IMR-90 (cell line): ENCODE measurements around the gene ZNF329. TPM values are rescaled to one million over a fixed set of nuclear protein-coding genes. Genes with fewer than 3 reads are reported as not detected.

Source experiments
- ATAC-seq: fragments of 200-7000 bp; cut with Tn5 transposase; 2 replicates; pipeline ENCODE4 v1.9.1; 2020; ENCODE audit warnings: low read depth, mild to moderate bottlenecking, moderate library complexity
- BruUV-seq: library from RNA; stranded (reverse); fragments of 400-500 nt; replicated peaks from 2 replicates; lab custom pipeline; 2021; lab: Mats Ljungman, UMichigan
- CTCF ChIA-PET: fragments of 300-600 bp; formaldehyde crosslinking; extraction: SDS; loops from one replicate; lab custom pipeline; 2021; ENCODE audit warnings: antibody characterized with exemption; lab: Yijun Ruan, JAX
- POLR2A ChIA-PET: fragments of 300-600 bp; sonication (Branson Sonifier 250); formaldehyde crosslinking; loops from one replicate; lab custom pipeline; 2022; ENCODE audit warnings: antibody characterized with exemption; ENCODE audit not compliant: unreplicated experiment; lab: Charles Lee
- DNase-seq: peaks from one replicate; pipeline ENCODE4 v3.0.0; 2013
- H2AFZ ChIP-seq: replicated peaks from 2 replicates; pipeline ENCODE3; 2013; ENCODE audit warnings: low read length, mild to moderate bottlenecking; ENCODE audit not compliant: poor library complexity
- H2AK5ac ChIP-seq: 2 replicates; pipeline ENCODE4 v1.6.1; 2013; ENCODE audit warnings: low read depth, low read length, inconsistent platforms
- H2AK9ac ChIP-seq: replicated peaks from 2 replicates; pipeline ENCODE3; 2013; ENCODE audit warnings: mild to moderate bottlenecking, low read depth, low read length, moderate library complexity; ENCODE audit not compliant: poor library complexity
- H2BK120ac ChIP-seq: 2 replicates; pipeline ENCODE4 v1.6.1; 2013; ENCODE audit warnings: low read depth, low read length, inconsistent platforms
- H2BK15ac ChIP-seq: 3 replicates; pipeline ENCODE4 v1.6.1; 2013; ENCODE audit warnings: low read depth, low read length, inconsistent platforms
- H2BK20ac ChIP-seq: 2 replicates; pipeline ENCODE4 v1.6.1; 2013; ENCODE audit warnings: low read depth, mild to moderate bottlenecking, inconsistent platforms, low read length, moderate library complexity
- H2BK5ac ChIP-seq: 2 replicates; pipeline ENCODE4 v1.6.1; 2013; ENCODE audit warnings: mild to moderate bottlenecking, low read depth, low read length, inconsistent platforms; ENCODE audit not compliant: poor library complexity, severe bottlenecking
- H3K14ac ChIP-seq: replicated peaks from 2 replicates; pipeline ENCODE4 v1.6.1; 2013; ENCODE audit warnings: low read depth, low read length, inconsistent platforms
- H3K18ac ChIP-seq: 2 replicates; pipeline ENCODE4 v1.6.1; 2013; ENCODE audit warnings: low read depth, low read length, control low read depth
- H3K23ac ChIP-seq: 2 replicates; pipeline ENCODE4 v1.6.1; 2013; ENCODE audit warnings: low read depth, low read length, inconsistent platforms
- H3K27ac ChIP-seq: 2 replicates; pipeline ENCODE4 v1.5.1; 2013; ENCODE audit warnings: mild to moderate bottlenecking, control low read depth, low read length; ENCODE audit not compliant: insufficient read depth
- H3K27me3 ChIP-seq: 2 replicates; pipeline ENCODE4 v1.6.1; 2013; ENCODE audit warnings: low read length; ENCODE audit not compliant: control insufficient read depth, insufficient read depth
- H3K36me3 ChIP-seq: 2 replicates; pipeline ENCODE4 v1.6.1; 2013; ENCODE audit warnings: low read length, mixed read lengths; ENCODE audit not compliant: control insufficient read depth, insufficient read depth
- H3K4ac ChIP-seq: 2 replicates; pipeline ENCODE4 v1.6.1; 2013; ENCODE audit warnings: low read depth, low read length, inconsistent platforms
- H3K4me1 ChIP-seq: 2 replicates; pipeline ENCODE4 v1.6.1; 2013; ENCODE audit warnings: low read length, mixed read lengths; ENCODE audit not compliant: control insufficient read depth, insufficient read depth
- H3K4me2 ChIP-seq: 2 replicates; pipeline ENCODE4 v1.6.1; 2013; ENCODE audit warnings: low read depth, mild to moderate bottlenecking, control low read depth, low read length, moderate library complexity
- H3K4me3 ChIP-seq: 2 replicates; pipeline ENCODE4 v1.5.1; 2013; ENCODE audit warnings: low read depth, mild to moderate bottlenecking, control low read depth, low read length, moderate library complexity; ENCODE audit not compliant: insufficient read depth
- H3K56ac ChIP-seq: 2 replicates; pipeline ENCODE4 v1.6.1; 2013; ENCODE audit warnings: low read length, inconsistent platforms; ENCODE audit not compliant: insufficient read depth; ENCODE audit errors: extremely low read depth
- H3K79me1 ChIP-seq, 2 experiments: 2 replicates each; pipeline ENCODE4 v1.6.1; 2013; ENCODE audit warnings: low read length in 2 of 2, inconsistent platforms in 1 of 2, low read depth in 1 of 2
- H3K9ac ChIP-seq: 2 replicates; pipeline ENCODE4 v1.6.1; 2013; ENCODE audit warnings: low read depth, low read length, control low read depth
- H3K9me1 ChIP-seq: 2 replicates; pipeline ENCODE4 v1.6.1; 2013; ENCODE audit warnings: low read length, inconsistent platforms; ENCODE audit not compliant: insufficient read depth
- H3K9me3 ChIP-seq: 2 replicates; pipeline ENCODE4 v1.6.1; 2013; ENCODE audit warnings: low read length; ENCODE audit not compliant: control insufficient read depth, insufficient read depth
- H4K20me1 ChIP-seq: 2 replicates; pipeline ENCODE4 v1.6.1; 2013; ENCODE audit warnings: low read length, inconsistent platforms; ENCODE audit not compliant: insufficient read depth
- H4K5ac ChIP-seq: 2 replicates; pipeline ENCODE4 v1.6.1; 2013; ENCODE audit warnings: mild to moderate bottlenecking, low read depth, low read length, control low read depth
- H4K8ac ChIP-seq, 2 experiments: 2 replicates each; pipeline ENCODE4 v1.6.1; 2013; ENCODE audit warnings: low read depth in 2 of 2, low read length in 2 of 2, control low read depth in 1 of 2, inconsistent platforms in 1 of 2
- H4K91ac ChIP-seq: 2 replicates; pipeline ENCODE4 v1.6.1; 2013; ENCODE audit warnings: low read depth, low read length, inconsistent platforms; ENCODE audit not compliant: insufficient read depth
- CEBPB ChIP-seq: IDR thresholded peaks from 2 replicates; pipeline ENCODE4 v1.6.1; 2012; ENCODE audit warnings: low read depth, low read length, improper control_type of control experiment
- CHD1 ChIP-seq: IDR thresholded peaks from 2 replicates; pipeline ENCODE4 v1.6.1; 2012; ENCODE audit warnings: low read depth, low read length, improper control_type of control experiment
- CTCF ChIP-seq: conservative IDR thresholded peaks from 2 replicates; pipeline ENCODE4 v1.5.1; 2012; ENCODE audit warnings: mild to moderate bottlenecking, low read depth, low read length, improper control_type of control experiment
- MAFK ChIP-seq: IDR thresholded peaks from 2 replicates; pipeline ENCODE4 v1.6.1; 2012; ENCODE audit warnings: low read depth, low read length, improper control_type of control experiment
- MAZ ChIP-seq: IDR thresholded peaks from 2 replicates; pipeline ENCODE4 v1.6.1; 2012; ENCODE audit warnings: low read depth, mild to moderate bottlenecking, low read length, improper control_type of control experiment, moderate library complexity, borderline replicate concordance
- NFE2L2 ChIP-seq: fragments of 150-350 bp; IDR thresholded peaks from 2 replicates; pipeline ENCODE4 v1.6.1; 2016; ENCODE audit warnings: low read depth, mild to moderate bottlenecking, low read length
- RAD21 ChIP-seq: IDR thresholded peaks from 2 replicates; pipeline ENCODE4 v1.6.1; 2012; ENCODE audit warnings: low read length, improper control_type of control experiment
- RCOR1 ChIP-seq: IDR thresholded peaks from 2 replicates; pipeline ENCODE4 v1.6.1; 2012; ENCODE audit warnings: mild to moderate bottlenecking, low read length, improper control_type of control experiment; ENCODE audit not compliant: insufficient replicate concordance
- RFX5 ChIP-seq: IDR thresholded peaks from 2 replicates; pipeline ENCODE4 v1.8.0; 2012; ENCODE audit warnings: low read depth, mild to moderate bottlenecking, low read length, moderate library complexity
- SMC3 ChIP-seq: fragments of 150-350 bp; IDR thresholded peaks from 2 replicates; pipeline ENCODE4 v1.6.1; 2016; ENCODE audit warnings: low read depth, mild to moderate bottlenecking, antibody characterized with exemption, low read length, moderate library complexity
- WGBS, 2 experiments: methylation state at CpG; one replicate each; pipeline versions ENCODE4 v1.1.5 to v1.1.7; 2013; ENCODE audit warnings: missing lambda C conversion rate in 2 of 2; ENCODE audit not compliant: insufficient read length in 1 of 2; ENCODE audit errors: extremely low coverage in 2 of 2; 5-methylcytosine and 5-hydroxymethylcytosine counted together
- dilution Hi-C: fragments of 300-500 bp; cut with HindIII; formaldehyde crosslinking; loops from one replicate; pipeline ENCODE4 v1.14.3; 2018; ENCODE audit warnings: low sequenced_read_pairs; ENCODE audit not compliant: unreplicated experiment
- in situ Hi-C: fragments of 300-500 bp; cut with MboI; formaldehyde crosslinking; loops from 3 replicates; pipeline ENCODE4 v1.14.3; 2019; ENCODE audit warnings: low sequenced_read_pairs, inconsistent platforms, mixed read lengths
- intact Hi-C: fragments of 100-400 bp; cut with micrococcal nuclease; formaldehyde crosslinking; loops from 2 replicates; pipeline ENCODE4 v1.10.0; 2022
- polyA plus RNA-seq, 3 experiments: library from polyadenylated mRNA; depleted of rRNA; stranded (reverse); fragments of >200 nt; gene quantifications; 2 replicates each; pipeline ENCODE4 v1.2.3, GENCODE V29; 2012; ENCODE audit warnings: low replicate concordance in 1 of 3
- total RNA-seq: library from RNA; depleted of rRNA; stranded (reverse); fragments of >200 nt; gene quantifications from 2 replicates; pipeline ENCODE4 v1.2.3, GENCODE V29; 2012
- TF ChIP-seq, protein P1 (sequence below): fragments of 150-350 bp; IDR thresholded peaks from 2 replicates; pipeline ENCODE4 v1.6.1; 2017; ENCODE audit warnings: mild to moderate bottlenecking, antibody characterized with exemption, low read length, low read depth
- TF ChIP-seq, protein P2 (sequence below): fragments of 150-350 bp; IDR thresholded peaks from 2 replicates; pipeline ENCODE4 v1.6.1; 2016; ENCODE audit warnings: low read depth, mild to moderate bottlenecking, low read length, moderate library complexity, borderline replicate concordance

The ZNF329 gene
- total and polyA plus RNA-seq, 2 of the 4 experiments (the other 2 are of a cell fraction), result 4.7 to 16.8 TPM

GRCh38 chr19:58088521-58089052, 62.0 kb downstream of the ZNF329 start:
- Histone ChIP-seq H2BK5ac (no peak overlapping the region), H3K14ac (no peak overlapping the region), H3K9ac (no peak overlapping the region), H3K4ac (no peak overlapping the region), H2AK9ac (no peak overlapping the region), H3K27me3 (no peaks in the 10 kb centered on the region), H4K8ac (no peak overlapping the region), H4K91ac (no peak overlapping the region), H3K18ac (no peak overlapping the region), H2AFZ (no peak overlapping the region), H3K27ac (no peak overlapping the region), H4K20me1 (no peaks in the 10 kb centered on the region), H2BK20ac (no peak overlapping the region), H3K79me1 (no peaks in the 10 kb centered on the region), H3K36me3 (peaks cover 35% of the 10 kb centered on the region), H3K9me1 (no peaks in the 10 kb centered on the region), H3K9me3 (peaks cover 84% of the 10 kb centered on the region), H3K56ac (no peak overlapping the region), H3K4me2 (no peak overlapping the region), H2BK120ac (no peak overlapping the region), H3K4me3 (no peak overlapping the region), H4K5ac (no peak overlapping the region), H2BK15ac (no peak overlapping the region), H2AK5ac (no peak overlapping the region), H3K4me1 (no peaks in the 10 kb centered on the region), H3K23ac (no peak overlapping the region)
- CTCF ChIA-PET, result no interaction called here
- WGBS, 2 experiments, result 86% methylated on average over 6 of the region's 13 CpGs; no CpG with 5 or more reads in 1 of the 2 experiments
- TF ChIP-seq CTCF (no peak), RFX5 (no peak), RAD21 (no peak), RCOR1 (no peak), CHD1 (no peak), SMC3 (no peak), CEBPB (no peak), MAZ (no peak), NFE2L2 (no peak), MAFK (no peak)
- TF ChIP-seq, protein P1, sequence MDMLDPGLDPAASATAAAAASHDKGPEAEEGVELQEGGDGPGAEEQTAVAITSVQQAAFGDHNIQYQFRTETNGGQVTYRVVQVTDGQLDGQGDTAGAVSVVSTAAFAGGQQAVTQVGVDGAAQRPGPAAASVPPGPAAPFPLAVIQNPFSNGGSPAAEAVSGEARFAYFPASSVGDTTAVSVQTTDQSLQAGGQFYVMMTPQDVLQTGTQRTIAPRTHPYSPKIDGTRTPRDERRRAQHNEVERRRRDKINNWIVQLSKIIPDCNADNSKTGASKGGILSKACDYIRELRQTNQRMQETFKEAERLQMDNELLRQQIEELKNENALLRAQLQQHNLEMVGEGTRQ, result no peak
- TF ChIP-seq, protein P2, sequence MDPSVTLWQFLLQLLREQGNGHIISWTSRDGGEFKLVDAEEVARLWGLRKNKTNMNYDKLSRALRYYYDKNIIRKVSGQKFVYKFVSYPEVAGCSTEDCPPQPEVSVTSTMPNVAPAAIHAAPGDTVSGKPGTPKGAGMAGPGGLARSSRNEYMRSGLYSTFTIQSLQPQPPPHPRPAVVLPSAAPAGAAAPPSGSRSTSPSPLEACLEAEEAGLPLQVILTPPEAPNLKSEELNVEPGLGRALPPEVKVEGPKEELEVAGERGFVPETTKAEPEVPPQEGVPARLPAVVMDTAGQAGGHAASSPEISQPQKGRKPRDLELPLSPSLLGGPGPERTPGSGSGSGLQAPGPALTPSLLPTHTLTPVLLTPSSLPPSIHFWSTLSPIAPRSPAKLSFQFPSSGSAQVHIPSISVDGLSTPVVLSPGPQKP, result no peak
- ATAC-seq (no peak), DNase-seq (no peak)
- BruUV-seq, result no TSS peak
- in situ Hi-C loops (no loop called here), dilution Hi-C loops (no loop called here), intact Hi-C loops (no loop called here)
- POLR2A ChIA-PET, result no interaction called here
